ENCODE data around the gene CAMKMT.

The CAMKMT gene

GRCh38 chr2:44444881-44445280, 83.1 kb downstream of the CAMKMT start:
- no peak for DNase-seq (ENCODE audit: low read depth in 2 of 2)

GRCh38 chr2:44448860-44449527, 87.2 kb downstream of the CAMKMT start:
- DNase-seq (ENCODE audit: low read depth in 2 of 2), result no peak

DNA sequence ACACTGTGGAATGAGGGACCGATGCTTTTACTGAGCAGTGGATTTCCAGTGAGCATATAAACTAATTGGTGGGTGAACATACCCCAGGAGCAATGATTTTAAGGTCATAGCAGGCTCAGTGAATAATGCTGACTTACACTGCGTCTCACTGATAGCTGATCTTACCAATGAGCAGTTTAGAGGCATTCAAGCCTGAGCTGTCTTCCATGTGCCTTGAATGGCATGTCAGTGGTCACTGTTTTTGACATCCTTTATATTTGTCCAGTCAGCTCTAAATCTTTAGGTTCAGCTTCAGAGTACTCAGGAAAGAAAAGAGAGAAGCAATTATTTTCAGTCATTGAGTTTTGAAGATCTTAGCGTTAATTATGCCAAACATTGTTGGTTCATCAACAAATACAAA, 88.3 kb downstream of the CAMKMT start:
- no peak for DNase-seq (ENCODE audit: low read depth in 2 of 2)

DNA sequence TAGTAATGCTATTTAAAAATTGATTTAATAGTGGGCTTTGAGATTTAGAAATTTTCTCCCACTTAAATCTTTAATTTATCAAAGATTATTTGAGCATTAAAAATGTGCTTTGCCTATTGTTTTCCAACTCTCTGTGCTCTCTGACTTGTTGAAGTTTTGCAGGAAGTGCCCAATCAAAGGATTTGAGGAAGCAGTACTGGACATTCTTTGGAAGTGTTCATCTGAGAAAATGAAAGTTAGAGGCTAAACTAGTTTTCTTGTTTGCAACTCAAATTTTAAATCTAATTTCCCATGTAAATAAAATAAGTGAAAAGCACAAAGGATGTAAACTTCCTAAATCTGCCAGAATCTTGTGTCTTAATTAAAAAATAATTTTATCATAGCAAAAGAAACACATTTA, 89.1 kb downstream of the CAMKMT start:
- no peak for DNase-seq (ENCODE audit: low read depth in 2 of 2)

DNA sequence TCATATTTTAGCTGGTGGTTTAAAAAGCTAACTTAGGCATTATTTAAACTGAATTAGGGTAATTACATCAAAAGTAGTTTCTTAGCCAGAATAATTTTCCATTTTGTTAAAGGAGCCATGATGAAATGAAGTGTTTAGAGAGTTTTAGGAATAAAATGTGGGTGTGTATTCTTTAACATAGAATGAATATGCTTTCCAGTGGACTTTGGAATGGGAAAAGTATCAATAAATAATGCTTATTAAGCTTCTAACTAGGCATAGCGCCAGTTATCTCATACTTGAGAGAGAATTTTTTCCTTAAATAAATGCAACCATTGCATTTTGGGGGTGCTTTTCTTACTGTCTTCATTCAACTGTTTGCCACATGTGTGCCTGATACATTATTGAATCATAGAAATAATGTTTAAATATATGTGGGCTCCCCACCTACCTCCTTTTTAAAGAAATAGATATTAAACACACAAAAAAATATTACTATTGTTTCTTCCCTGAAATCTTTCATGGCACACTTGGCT, 90.4 kb downstream of the CAMKMT start:
- DNase-seq (ENCODE audit: low read depth in 2 of 2), result no peak

DNA sequence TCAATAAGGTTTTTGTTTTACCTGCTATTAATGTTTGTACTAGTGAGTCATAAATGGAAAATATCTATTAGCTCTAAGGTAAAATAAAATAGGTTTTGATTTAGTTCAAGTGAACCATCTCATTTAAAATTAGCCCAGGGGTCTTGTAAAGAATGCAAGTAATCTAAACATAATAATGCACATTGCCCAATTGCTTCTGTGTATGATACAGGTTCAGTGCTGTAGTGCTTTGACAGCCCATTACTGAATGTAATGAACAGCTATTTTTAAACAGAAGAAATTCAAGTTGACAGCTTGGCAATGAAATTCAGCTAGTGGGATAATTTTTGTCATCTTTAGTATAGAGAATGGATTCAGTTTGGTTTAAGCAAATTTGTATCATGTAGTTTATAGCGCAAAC, 91.5 kb downstream of the CAMKMT start:
- no peak for DNase-seq (ENCODE audit: low read depth in 2 of 2)

DNA sequence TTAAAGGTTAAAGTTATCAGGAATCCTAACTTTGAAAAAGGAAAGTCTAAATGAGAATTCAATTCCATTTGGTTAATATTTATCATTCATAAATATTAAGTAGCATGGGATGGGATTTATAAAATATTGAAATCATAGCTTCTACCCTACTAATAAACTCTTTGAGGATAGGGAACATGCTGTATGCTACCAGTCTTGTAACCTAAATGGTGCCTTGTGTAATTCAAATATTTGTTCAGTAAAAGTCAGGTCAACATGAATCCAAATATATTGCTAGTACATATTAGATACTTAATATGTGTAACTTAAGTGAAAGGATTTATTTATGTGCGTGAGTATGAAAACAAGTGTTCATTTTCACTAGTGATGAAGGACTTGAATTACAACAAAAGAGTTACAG, 94.1 kb downstream of the CAMKMT start:
- no peak for DNase-seq (ENCODE audit: low read depth in 2 of 2)

- DNase-seq (ENCODE audit: low read depth in 2 of 2), result no peak
These were observed 95.2 kb downstream of the CAMKMT start for GRCh38 chr2:44456946-44457345.

GRCh38 chr2:44459739-44460138, 98.0 kb downstream of the CAMKMT start:
- no peak for DNase-seq (ENCODE audit: low read depth in 2 of 2)

DNA sequence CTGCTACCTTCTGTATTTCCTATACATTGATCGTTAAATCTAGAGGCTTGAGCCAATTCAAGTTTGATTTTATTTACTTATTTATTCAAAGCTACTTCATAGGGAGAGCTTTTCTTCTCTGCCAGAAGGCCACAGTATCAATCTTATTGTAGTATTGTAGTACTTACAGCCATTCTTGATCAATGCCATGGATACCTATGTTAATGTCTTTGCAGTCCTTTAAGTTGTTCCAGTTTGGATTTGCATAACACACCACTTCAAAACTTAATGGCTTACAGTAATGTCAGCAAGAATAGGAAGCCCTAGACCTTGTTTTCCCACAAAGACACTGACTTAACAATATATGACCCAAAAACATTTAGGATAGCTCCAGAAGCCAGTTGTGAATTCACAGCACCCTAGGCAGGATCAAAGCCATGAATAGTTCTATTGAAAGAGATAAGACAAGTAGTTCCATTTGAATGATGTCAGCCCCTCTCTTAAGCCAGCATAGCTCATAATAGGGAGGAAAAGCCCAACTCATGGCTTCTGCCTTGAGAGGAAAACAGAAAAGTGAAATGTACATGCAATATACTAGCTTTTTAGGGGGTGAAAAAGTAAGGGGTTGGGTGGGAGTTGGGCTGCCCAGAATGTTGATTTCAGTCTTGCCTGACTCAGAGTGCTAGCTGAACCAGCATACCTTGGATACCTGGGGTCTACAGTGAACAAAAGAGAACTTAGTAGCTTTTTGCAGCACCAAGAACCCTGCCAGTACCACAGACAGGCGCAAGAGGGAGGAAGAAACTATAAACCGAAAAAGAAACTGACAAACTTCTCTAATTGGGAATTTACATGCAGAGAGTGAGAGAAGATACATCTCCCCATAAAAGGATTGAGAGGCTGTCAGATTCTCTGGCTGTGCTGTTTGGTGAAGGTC, 101.4 kb downstream of the CAMKMT start:
- DNase-seq (ENCODE audit: low read depth in 2 of 2), result no peak

GRCh38 chr2:44464437-44464836, 102.7 kb downstream of the CAMKMT start:
- no peak for DNase-seq (ENCODE audit: low read depth in 2 of 2)

- DNase-seq (ENCODE audit: low read depth in 2 of 2), result no peak
These were observed 108.4 kb downstream of the CAMKMT start for GRCh38 chr2:44470151-44470550.

DNA sequence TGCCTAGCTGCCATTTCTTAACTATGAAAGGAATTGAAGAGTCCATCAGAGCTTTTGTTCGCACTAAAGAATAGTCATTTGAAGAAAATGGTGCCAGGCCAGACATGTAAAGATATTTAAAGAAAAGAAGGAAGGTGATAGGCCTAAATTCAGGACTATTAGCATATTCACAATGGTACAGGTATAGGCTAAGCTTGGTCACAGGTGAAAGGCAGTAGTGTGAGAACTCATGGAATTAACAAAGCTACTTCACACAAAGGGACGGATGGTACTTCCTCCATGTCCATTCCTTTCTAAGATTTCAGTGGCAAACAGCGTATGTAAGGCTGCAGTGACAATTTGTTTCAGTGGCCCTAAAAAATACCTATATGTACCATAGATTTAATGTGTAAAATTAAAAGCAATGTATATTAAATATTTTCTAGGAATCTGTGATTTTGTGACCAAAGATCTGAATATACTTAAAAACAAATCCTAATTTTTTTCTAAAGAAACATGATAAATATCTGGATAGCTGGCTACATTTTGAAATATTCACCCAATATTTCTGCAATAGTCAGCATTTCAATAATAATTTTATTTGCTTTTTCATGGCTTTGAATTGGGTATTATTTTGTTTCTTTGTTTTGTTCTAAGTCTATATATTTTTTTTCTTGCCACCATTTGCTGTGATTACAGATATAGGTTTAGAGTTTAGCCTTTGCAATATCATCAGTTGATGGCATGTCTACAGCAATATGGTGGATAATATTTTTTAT, 116.1 kb downstream of the CAMKMT start:
- no peak for DNase-seq (ENCODE audit: low read depth in 2 of 2)

DNA sequence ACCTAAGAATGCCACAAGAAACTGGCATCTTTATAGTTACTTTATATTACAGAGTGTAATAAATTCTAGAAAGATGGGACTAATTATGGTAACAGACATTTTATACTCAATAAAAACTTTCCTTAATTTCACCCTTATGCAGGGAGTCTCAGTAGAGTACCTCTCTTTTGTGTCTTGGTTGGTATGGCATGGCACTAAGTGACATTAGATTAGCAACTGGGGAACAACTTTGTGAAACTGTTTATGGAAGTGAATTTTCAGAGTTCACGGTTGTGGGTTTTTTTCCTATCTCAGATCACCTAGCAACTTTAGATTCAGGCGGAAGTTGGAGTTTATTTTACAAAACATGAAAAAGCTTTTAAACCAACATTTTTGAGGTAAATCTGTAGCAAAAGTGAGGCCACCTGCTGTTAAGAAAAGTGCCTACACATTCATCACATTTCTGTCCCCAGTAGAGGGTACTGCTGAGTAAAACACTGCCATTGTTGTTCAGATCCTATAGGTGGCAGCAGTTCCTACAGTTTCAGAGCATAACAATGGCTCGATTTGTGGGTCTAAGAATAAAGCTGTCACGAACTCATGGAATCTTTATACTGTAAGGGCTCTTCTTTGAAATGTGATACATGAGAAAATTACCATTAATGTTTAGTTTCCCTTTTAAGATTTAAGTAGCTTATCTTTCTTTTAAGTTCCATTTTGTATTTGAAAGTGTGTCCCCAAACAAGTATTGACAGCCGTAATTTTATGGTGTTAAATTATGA, 117.6 kb downstream of the CAMKMT start:
- peak; percentile 0 to 8 for DNase-seq (ENCODE audit: low read depth in 2 of 2)

- no peak for DNase-seq (ENCODE audit: low read depth in 2 of 2)
These were observed 118.3 kb downstream of the CAMKMT start for GRCh38 chr2:44480068-44480467.

- no peak for DNase-seq (ENCODE audit: low read depth in 2 of 2)
These were observed 125.3 kb downstream of the CAMKMT start for GRCh38 chr2:44487052-44487451.

GRCh38 chr2:44490726-44491125, 129.0 kb downstream of the CAMKMT start:
- no peak for DNase-seq (ENCODE audit: low read depth in 2 of 2)

- DNase-seq (ENCODE audit: low read depth in 2 of 2), result no peak
These were observed 132.3 kb downstream of the CAMKMT start for GRCh38 chr2:44494006-44494405.

- DNase-seq (ENCODE audit: low read depth in 2 of 2), result no peak
These were observed 133.3 kb downstream of the CAMKMT start for GRCh38 chr2:44495035-44495434.

- no peak for DNase-seq (ENCODE audit: low read depth in 2 of 2)
These were observed 133.8 kb downstream of the CAMKMT start for GRCh38 chr2:44495544-44495943.

GRCh38 chr2:44496130-44496529, 134.4 kb downstream of the CAMKMT start:
- no peak for DNase-seq (ENCODE audit: low read depth in 2 of 2)

Data from stimulated activated CD4-positive, alpha-beta T cell treated with anti-CD3 and anti-CD28 coated beads, Interleukin-1b, Interleukin-23, amount 100 ng/mL, for 1 hour (primary cell).